Hematopoietic multipotent progenitor cell treated with erythropoietin and hydrocortisone succinate and interleukin-3 and kit ligand, for 15 days (in vitro differentiated cells): ENCODE results near the gene AP3B1.
"Not testable (repeated sequence)": the region's sequence is repeated elsewhere in the genome, so short reads cannot be mapped to it uniquely, and the experiment has no call there.

Experiments
- DNase-seq: peaks from one replicate; pipeline ENCODE4 v3.0.0-alpha.2; 2015; ENCODE audit warnings: low spot score

Gene AP3B1

GRCh38 chr5:78243639-78244038, 50.9 kb downstream of the AP3B1 start:
- DNase-seq: no peak

- no peak for DNase-seq
Observed at GRCh38 chr5:78243091-78243490, 51.4 kb downstream of the AP3B1 start.

GRCh38 chr5:78242001-78242400, 52.5 kb downstream of the AP3B1 start:
- no peak for DNase-seq

- no peak for DNase-seq
Observed at GRCh38 chr5:78237911-78238310, 56.6 kb downstream of the AP3B1 start.

GRCh38 chr5:78236046-78236445, 58.5 kb downstream of the AP3B1 start:
- DNase-seq: no peak

- DNase-seq: no peak
Observed at GRCh38 chr5:78235289-78235688, 59.2 kb downstream of the AP3B1 start.

- no peak for DNase-seq
Observed at GRCh38 chr5:78234804-78235203, 59.7 kb downstream of the AP3B1 start.

GRCh38 chr5:78232163-78232562, 62.3 kb downstream of the AP3B1 start:
- no peak for DNase-seq

GRCh38 chr5:78224358-78224757, 70.1 kb downstream of the AP3B1 start:
- DNase-seq: no peak

GRCh38 chr5:78221964-78222451, 72.5 kb downstream of the AP3B1 start:
- no peak for DNase-seq

GRCh38 chr5:78221467-78221866, 73.0 kb downstream of the AP3B1 start:
- no peak for DNase-seq

GRCh38 chr5:78215972-78216371, 78.5 kb downstream of the AP3B1 start:
- DNase-seq: no peak

- DNase-seq: no peak
Observed at GRCh38 chr5:78215565-78215964, 78.9 kb downstream of the AP3B1 start.

GRCh38 chr5:78213799-78214198, 80.7 kb downstream of the AP3B1 start:
- no peak for DNase-seq

- no peak for DNase-seq
Observed at GRCh38 chr5:78211052-78211451, 83.4 kb downstream of the AP3B1 start.

GRCh38 chr5:78204241-78204640, 90.3 kb downstream of the AP3B1 start:
- no peak for DNase-seq

- DNase-seq: no peak
Observed at GRCh38 chr5:78203815-78204214, 90.7 kb downstream of the AP3B1 start.

- DNase-seq: no peak
Observed at GRCh38 chr5:78190402-78190801, 104.1 kb downstream of the AP3B1 start.

GRCh38 chr5:78188681-78189080, 105.8 kb downstream of the AP3B1 start:
- not testable (repeated sequence) for DNase-seq

- no peak for DNase-seq
Observed at GRCh38 chr5:78187172-78187571, 107.3 kb downstream of the AP3B1 start.

- DNase-seq: peak; percentile 27
Observed at GRCh38 chr5:78182838-78183237, 111.7 kb downstream of the AP3B1 start.

- no peak for DNase-seq
Observed at GRCh38 chr5:78178356-78178755, 116.1 kb downstream of the AP3B1 start.

GRCh38 chr5:78170335-78170734, 124.2 kb downstream of the AP3B1 start:
- not testable (repeated sequence) for DNase-seq

GRCh38 chr5:78162253-78162862, 132.1 kb downstream of the AP3B1 start:
- DNase-seq: peak; percentile 43
